IMR-90 (cell line): ENCODE results near the gene PHF19.

Source experiments
- POLR2A ChIP-seq: IDR thresholded peaks from 2 replicates; pipeline ENCODE4 v1.6.1; 2012; ENCODE audit warnings: mild to moderate bottlenecking, low read depth, low read length
- RAD21 ChIP-seq: IDR thresholded peaks from 2 replicates; pipeline ENCODE4 v1.6.1; 2012; ENCODE audit warnings: low read length, improper control_type of control experiment
- TF ChIP-seq, protein P1 (sequence below): conservative IDR thresholded peaks from 2 replicates; pipeline ENCODE4 v1.5.1; 2012; ENCODE audit warnings: mild to moderate bottlenecking, low read depth, low read length, improper control_type of control experiment

DNA sequence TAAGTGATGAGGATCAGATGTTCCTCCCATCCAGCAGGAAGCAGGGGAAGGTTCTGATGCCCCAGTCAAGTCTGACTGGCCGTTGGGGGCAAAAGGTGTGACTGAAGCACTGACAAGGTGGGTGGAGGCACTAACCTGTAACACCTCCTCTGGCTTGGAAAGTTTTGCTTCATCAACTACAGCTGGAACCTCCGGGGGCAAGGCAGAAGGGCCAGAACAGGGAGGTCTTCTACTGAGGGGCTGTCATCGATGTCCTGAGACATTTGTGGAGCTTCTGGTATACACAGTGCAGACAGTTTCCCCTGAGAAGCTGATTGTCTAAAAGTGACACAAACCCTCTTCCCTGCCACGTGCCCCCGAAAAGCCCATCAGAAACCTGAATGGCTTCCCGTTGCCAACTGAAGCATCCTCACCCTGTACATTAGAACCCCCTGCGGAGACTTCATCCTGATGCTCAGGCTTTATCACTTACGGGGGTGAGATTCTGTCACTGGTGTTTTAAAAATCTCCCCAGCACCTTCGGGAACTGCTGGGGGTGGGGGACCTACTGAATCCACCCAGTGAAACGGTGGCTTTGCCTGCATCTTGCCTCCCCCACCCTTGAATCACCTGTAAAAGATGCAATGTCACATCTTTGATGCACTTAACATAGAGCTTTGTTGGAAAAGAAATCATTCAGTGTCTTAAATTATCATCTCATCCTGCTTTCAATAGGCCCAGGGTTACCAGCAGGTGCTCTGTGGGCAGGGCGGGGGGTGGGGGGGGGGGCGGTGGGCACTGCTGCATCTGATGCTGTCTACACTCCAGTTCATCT, 25.0 kb upstream of the PHF19 start:
- TF ChIP-seq, protein P1, sequence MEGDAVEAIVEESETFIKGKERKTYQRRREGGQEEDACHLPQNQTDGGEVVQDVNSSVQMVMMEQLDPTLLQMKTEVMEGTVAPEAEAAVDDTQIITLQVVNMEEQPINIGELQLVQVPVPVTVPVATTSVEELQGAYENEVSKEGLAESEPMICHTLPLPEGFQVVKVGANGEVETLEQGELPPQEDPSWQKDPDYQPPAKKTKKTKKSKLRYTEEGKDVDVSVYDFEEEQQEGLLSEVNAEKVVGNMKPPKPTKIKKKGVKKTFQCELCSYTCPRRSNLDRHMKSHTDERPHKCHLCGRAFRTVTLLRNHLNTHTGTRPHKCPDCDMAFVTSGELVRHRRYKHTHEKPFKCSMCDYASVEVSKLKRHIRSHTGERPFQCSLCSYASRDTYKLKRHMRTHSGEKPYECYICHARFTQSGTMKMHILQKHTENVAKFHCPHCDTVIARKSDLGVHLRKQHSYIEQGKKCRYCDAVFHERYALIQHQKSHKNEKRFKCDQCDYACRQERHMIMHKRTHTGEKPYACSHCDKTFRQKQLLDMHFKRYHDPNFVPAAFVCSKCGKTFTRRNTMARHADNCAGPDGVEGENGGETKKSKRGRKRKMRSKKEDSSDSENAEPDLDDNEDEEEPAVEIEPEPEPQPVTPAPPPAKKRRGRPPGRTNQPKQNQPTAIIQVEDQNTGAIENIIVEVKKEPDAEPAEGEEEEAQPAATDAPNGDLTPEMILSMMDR, result no peak
- TF ChIP-seq RAD21 (no peak), POLR2A (no peak)
